ENCODE results near the gene WTAP.

DNA sequence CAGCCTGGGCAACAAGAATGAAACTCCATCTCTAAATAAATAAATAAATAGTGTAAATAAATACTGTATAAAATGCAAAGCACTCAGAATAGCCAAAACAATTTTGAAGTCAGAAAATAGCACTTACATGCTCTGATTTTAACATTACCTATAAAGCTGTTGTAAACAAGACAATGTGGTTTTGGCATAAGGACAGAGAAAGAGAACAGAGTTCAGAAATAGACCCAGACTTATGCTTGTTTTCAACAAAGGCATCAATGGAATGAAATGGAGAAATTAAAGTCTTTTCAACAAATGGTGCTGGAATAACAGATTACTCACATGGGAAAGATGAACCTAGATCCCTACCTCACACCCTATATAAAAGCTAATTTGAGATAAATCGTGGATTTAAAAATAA is 44.9 kb downstream of the WTAP start:
- TF ChIP-seq, protein P1, sequence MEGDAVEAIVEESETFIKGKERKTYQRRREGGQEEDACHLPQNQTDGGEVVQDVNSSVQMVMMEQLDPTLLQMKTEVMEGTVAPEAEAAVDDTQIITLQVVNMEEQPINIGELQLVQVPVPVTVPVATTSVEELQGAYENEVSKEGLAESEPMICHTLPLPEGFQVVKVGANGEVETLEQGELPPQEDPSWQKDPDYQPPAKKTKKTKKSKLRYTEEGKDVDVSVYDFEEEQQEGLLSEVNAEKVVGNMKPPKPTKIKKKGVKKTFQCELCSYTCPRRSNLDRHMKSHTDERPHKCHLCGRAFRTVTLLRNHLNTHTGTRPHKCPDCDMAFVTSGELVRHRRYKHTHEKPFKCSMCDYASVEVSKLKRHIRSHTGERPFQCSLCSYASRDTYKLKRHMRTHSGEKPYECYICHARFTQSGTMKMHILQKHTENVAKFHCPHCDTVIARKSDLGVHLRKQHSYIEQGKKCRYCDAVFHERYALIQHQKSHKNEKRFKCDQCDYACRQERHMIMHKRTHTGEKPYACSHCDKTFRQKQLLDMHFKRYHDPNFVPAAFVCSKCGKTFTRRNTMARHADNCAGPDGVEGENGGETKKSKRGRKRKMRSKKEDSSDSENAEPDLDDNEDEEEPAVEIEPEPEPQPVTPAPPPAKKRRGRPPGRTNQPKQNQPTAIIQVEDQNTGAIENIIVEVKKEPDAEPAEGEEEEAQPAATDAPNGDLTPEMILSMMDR (IDR thresholded peaks at IDR 0.05): no peak
- TF ChIP-seq POLR2A (IDR thresholded peaks at IDR 0.05) (no peak), POLR2AphosphoS5 (IDR thresholded peaks at IDR 0.05) (no peak), EP300 (IDR thresholded peaks at IDR 0.05; ENCODE audit: low read depth) (no peak)

Measured in transverse colon (tissue), 4 donors.